PC-3 (cell line): Measurements from ENCODE around the gene SGSH. TPM values are rescaled to one million over a fixed set of nuclear protein-coding genes. Genes with fewer than 3 reads are reported as not detected.
"Not testable (repeated sequence)": the region's sequence is repeated elsewhere in the genome, so short reads cannot be mapped to it uniquely, and the experiment has no call there.

Experiments
- ATAC-seq: fragments of 200-7000 bp; cut with Tn5 transposase; 2 replicates; pipeline ENCODE4 v1.9.1; 2020; ENCODE audit warnings: mild to moderate bottlenecking, moderate library complexity
- BruUV-seq: library from RNA; stranded (reverse); fragments of 400-500 nt; replicated peaks from 2 replicates; lab custom pipeline; 2021; lab: Mats Ljungman, UMichigan
- CTCF ChIA-PET: fragments of 300-600 bp; sonication (Branson Sonifier 250); formaldehyde crosslinking; loops from one replicate; lab custom pipeline; 2022; ENCODE audit warnings: antibody characterized with exemption; lab: Charles Lee
- POLR2A ChIA-PET: fragments of 300-600 bp; sonication (Branson Sonifier 250); formaldehyde crosslinking; loops from one replicate; lab custom pipeline; 2022; ENCODE audit warnings: antibody characterized with exemption; ENCODE audit not compliant: unreplicated experiment; lab: Charles Lee
- DNase-seq: peaks from one replicate; pipeline ENCODE4 v3.0.0-alpha.2; 2015
- H2AFZ ChIP-seq: fragments of 300-600 bp; sonication (generic); 2 replicates; pipeline ENCODE4 v1.6.0; 2016; ENCODE audit warnings: antibody characterized with exemption, low read length
- H3F3A ChIP-seq: fragments of 300-600 bp; sonication (generic); one replicate; pipeline ENCODE4 v1.6.0; 2017; ENCODE audit warnings: antibody characterized with exemption, low read length, control low read depth, mild to moderate bottlenecking; ENCODE audit not compliant: unreplicated experiment
- H3K27ac ChIP-seq: fragments of 300-600 bp; sonication (generic); 2 replicates; pipeline ENCODE4 v1.5.1; 2016; ENCODE audit warnings: mild to moderate bottlenecking, low read length
- H3K27me3 ChIP-seq: fragments of 300-600 bp; sonication (generic); 2 replicates; pipeline ENCODE4 v1.6.1; 2016; ENCODE audit warnings: low read length, mixed read lengths
- H3K36me3 ChIP-seq: fragments of 300-600 bp; sonication (generic); 2 replicates; pipeline ENCODE4 v1.6.1; 2016; ENCODE audit warnings: low read depth, mixed run types, low read length, mixed read lengths
- H3K4me1 ChIP-seq: fragments of 300-600 bp; sonication (generic); 2 replicates; pipeline ENCODE4 v1.5.1; 2016; ENCODE audit warnings: low read length; ENCODE audit not compliant: insufficient read depth
- H3K4me2 ChIP-seq: fragments of 300-600 bp; sonication (generic); 2 replicates; pipeline ENCODE4 v1.6.0; 2016; ENCODE audit warnings: low read length
- H3K4me3 ChIP-seq: fragments of 300-600 bp; sonication (generic); 2 replicates; pipeline ENCODE4 v1.5.1; 2016; ENCODE audit warnings: mild to moderate bottlenecking, low read length, mixed read lengths
- H3K79me2 ChIP-seq: fragments of 300-600 bp; sonication (generic); 2 replicates; pipeline ENCODE4 v1.6.1; 2017; ENCODE audit warnings: low read length, mixed read lengths
- H3K9ac ChIP-seq: fragments of 300-600 bp; sonication (generic); 2 replicates; pipeline ENCODE4 v1.6.0; 2016; ENCODE audit warnings: mild to moderate bottlenecking, low read length
- H3K9me2 ChIP-seq: fragments of 300-600 bp; sonication (generic); replicated peaks from 2 replicates; pipeline ENCODE4 v1.6.1; 2016; ENCODE audit warnings: mixed run types, low read length, mixed read lengths
- H3K9me3 ChIP-seq: fragments of 300-600 bp; sonication (generic); 2 replicates; pipeline ENCODE4 v1.6.1; 2016; ENCODE audit warnings: low read length, mixed read lengths
- H4K20me1 ChIP-seq: fragments of 300-600 bp; sonication (generic); 2 replicates; pipeline ENCODE4 v1.6.1; 2016; ENCODE audit warnings: low read length, mixed read lengths
- EZH2 ChIP-seq: fragments of 300-600 bp; sonication (generic); IDR thresholded peaks from one replicate; pipeline ENCODE4 v1.6.1; 2017; ENCODE audit warnings: antibody characterized with exemption, mild to moderate bottlenecking, low read length; ENCODE audit not compliant: unreplicated experiment
- EZH2phosphoT487 ChIP-seq: fragments of 300-600 bp; sonication (generic); IDR thresholded peaks from 2 replicates; pipeline ENCODE4 v1.6.1; 2018; ENCODE audit warnings: mild to moderate bottlenecking, antibody characterized with exemption, low read length, borderline replicate concordance
- intact Hi-C: fragments of 100-400 bp; cut with micrococcal nuclease; formaldehyde crosslinking; loops from 2 replicates; pipeline ENCODE4 v1.9.0; 2023
- total RNA-seq: library from RNA; depleted of rRNA; stranded (reverse); fragments of >200 nt; gene quantifications from 2 replicates; pipeline ENCODE4 v1.2.3, GENCODE V29; 2014
- TF ChIP-seq, protein P1 (sequence below): fragments of 300-600 bp; sonication (generic); conservative IDR thresholded peaks from 2 replicates; pipeline ENCODE4 v1.5.1; 2017; ENCODE audit warnings: antibody characterized with exemption, low read depth, mild to moderate bottlenecking, low read length

SGSH gene
- total RNA-seq, 1 experiment from 2014 or later = 16.6 TPM

DNA sequence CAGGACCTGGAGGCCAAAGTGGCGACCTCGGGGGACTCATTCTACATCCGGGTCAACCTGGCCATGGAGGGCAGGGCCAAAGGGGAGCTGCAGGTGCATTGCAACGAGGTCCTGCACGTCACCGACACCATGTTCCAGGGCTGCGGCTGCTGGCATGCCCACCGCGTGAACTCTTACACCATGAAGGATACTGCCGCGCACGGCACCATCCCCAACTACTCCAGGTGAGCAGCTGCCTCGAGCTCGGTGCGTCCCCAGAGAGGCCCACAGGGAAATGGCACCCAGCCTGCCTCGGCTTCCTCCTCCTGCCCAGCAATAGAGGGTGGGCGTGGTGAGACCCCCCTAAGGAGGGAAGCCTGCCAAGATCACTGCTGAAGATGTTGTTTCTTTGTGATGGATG lies 17.9 kb downstream of the SGSH start:
- BruUV-seq = no TSS peak
- Histone ChIP-seq H3K9me3 (no peaks in the 10 kb centered on the region), H3K4me3 (no peak overlapping the region), H3K9me2 (no peaks in the 10 kb centered on the region), H3K9ac (no peak overlapping the region), H3K4me1 (no peaks in the 10 kb centered on the region; the same call in 1 of the 2 replicates), H3F3A (no peaks in the 10 kb centered on the region), H3K4me2 (no peak overlapping the region), H3K36me3 (no peaks in the 10 kb centered on the region), H2AFZ (no peak overlapping the region), H3K79me2 (no peaks in the 10 kb centered on the region), H4K20me1 (no peaks in the 10 kb centered on the region), H3K27me3 (no peaks in the 10 kb centered on the region), H3K27ac (no peak overlapping the region)
- CTCF ChIA-PET = no interaction called here
- POLR2A ChIA-PET = no interaction called here
- ATAC-seq (no peak), DNase-seq (no peak)
- intact Hi-C loops = no loop called here
- TF ChIP-seq, protein P1, sequence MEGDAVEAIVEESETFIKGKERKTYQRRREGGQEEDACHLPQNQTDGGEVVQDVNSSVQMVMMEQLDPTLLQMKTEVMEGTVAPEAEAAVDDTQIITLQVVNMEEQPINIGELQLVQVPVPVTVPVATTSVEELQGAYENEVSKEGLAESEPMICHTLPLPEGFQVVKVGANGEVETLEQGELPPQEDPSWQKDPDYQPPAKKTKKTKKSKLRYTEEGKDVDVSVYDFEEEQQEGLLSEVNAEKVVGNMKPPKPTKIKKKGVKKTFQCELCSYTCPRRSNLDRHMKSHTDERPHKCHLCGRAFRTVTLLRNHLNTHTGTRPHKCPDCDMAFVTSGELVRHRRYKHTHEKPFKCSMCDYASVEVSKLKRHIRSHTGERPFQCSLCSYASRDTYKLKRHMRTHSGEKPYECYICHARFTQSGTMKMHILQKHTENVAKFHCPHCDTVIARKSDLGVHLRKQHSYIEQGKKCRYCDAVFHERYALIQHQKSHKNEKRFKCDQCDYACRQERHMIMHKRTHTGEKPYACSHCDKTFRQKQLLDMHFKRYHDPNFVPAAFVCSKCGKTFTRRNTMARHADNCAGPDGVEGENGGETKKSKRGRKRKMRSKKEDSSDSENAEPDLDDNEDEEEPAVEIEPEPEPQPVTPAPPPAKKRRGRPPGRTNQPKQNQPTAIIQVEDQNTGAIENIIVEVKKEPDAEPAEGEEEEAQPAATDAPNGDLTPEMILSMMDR = no peak
- TF ChIP-seq EZH2 = no peak
- no peak for TF ChIP-seq EZH2phosphoT487

- H3F3A ChIP-seq = no peaks in the 10 kb centered on the region
- no peak overlapping the region for H3K4me2 ChIP-seq
- no peak overlapping the region for H3K27ac ChIP-seq
- no peaks in the 10 kb centered on the region for H3K27me3 ChIP-seq
- BruUV-seq = no TSS peak
- no peaks in the 10 kb centered on the region for H3K79me2 ChIP-seq
- ATAC-seq (no peak), DNase-seq (no peak)
- H2AFZ ChIP-seq = no peak overlapping the region
- intact Hi-C loops = no loop called here
- ChIA-PET POLR2A (no interaction called here), CTCF (no interaction called here)
- no peak overlapping the region for H3K4me3 ChIP-seq
- H3K9ac ChIP-seq = no peak overlapping the region
- H3K4me1 ChIP-seq = no peaks in the 10 kb centered on the region; the same call in 1 of the 2 replicates
- no peaks in the 10 kb centered on the region for H3K9me2 ChIP-seq
- TF ChIP-seq, protein P1 = no peak
- TF ChIP-seq EZH2 (no peak), EZH2phosphoT487 (no peak)
- no peaks in the 10 kb centered on the region for H3K36me3 ChIP-seq
- H3K9me3 ChIP-seq = no peaks in the 10 kb centered on the region
- H4K20me1 ChIP-seq = no peaks in the 10 kb centered on the region
Observed at GRCh38 chr17:80201446-80201845, 18.7 kb downstream of the SGSH start.

DNA sequence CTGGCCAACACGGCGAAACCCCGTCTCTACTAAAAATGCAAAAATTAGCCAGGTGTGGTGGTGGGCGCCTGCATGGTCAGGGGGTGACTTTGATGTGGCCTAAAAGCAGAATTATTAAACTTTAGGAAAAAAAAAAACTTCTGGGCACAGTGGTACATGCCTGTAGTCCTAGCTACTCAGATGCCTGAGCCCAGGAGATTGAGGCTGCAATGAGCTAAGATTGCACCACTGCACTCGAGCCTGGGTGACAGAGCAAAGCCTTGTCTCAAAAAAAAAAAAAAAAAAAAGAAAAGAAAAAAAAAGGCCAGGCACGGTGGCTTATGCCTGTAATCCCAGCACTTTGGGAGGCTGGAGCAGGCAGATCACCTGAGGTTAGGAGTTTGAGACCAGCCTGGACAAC lies 20.8 kb downstream of the SGSH start:
- H3K27ac ChIP-seq, H3K9me3 ChIP-seq, H4K20me1 ChIP-seq, H2AFZ ChIP-seq, H3K36me3 ChIP-seq, BruUV-seq, H3F3A ChIP-seq, H3K79me2 ChIP-seq, H3K27me3 ChIP-seq, H3K4me1 ChIP-seq, H3K9ac ChIP-seq, H3K9me2 ChIP-seq, DNase-seq, intact Hi-C loops, ATAC-seq, H3K4me3 ChIP-seq, POLR2A ChIA-PET, H3K4me2 ChIP-seq: not testable (repeated sequence)
- CTCF ChIA-PET = interaction anchor here (0.6 kb wide), 1 partner anchor 71 kb away, joined by 6 read pairs; no protein-coding TSS in a partner anchor
